NOMO-1 (cell line): Measurements from ENCODE around the gene SVIL.

Experiments
- DNase-seq, 2 experiments: peaks; one replicate each; lab custom pipeline; 2025; ENCODE audit not compliant: unreplicated experiment in 2 of 2; lab: John Stamatoyannopoulos, UW

Gene SVIL

GRCh38 chr10:29634764-29635625 lies at the start of gene SVIL:
Gene SVIL, minus strand, starts transcription at chr10:29634971. Its CDS starts 79,913 bp downstream, at chr10:29555058.
- DNase-seq, result no peak

- DNase-seq, result peak; percentile 96 to 99
These were observed 47.1 kb upstream of the SVIL start for GRCh38 chr10:29681676-29682448.

- no peak for DNase-seq
These were observed 45.3 kb upstream of the SVIL start for GRCh38 chr10:29680091-29680490.

- DNase-seq, result no peak
These were observed 42.0 kb upstream of the SVIL start for GRCh38 chr10:29676732-29677131.

GRCh38 chr10:29675984-29676383 lies 41.2 kb upstream of the SVIL start:
- no peak for DNase-seq

- no peak for DNase-seq
These were observed 37.2 kb upstream of the SVIL start for GRCh38 chr10:29671968-29672367.

GRCh38 chr10:29671228-29671780 lies 36.5 kb upstream of the SVIL start:
- no peak for DNase-seq

GRCh38 chr10:29670761-29671160 lies 36.0 kb upstream of the SVIL start:
- no peak for DNase-seq

GRCh38 chr10:29669149-29669548 lies 34.4 kb upstream of the SVIL start:
- no peak for DNase-seq

GRCh38 chr10:29668628-29669027 lies 33.9 kb upstream of the SVIL start:
- no peak for DNase-seq

GRCh38 chr10:29667191-29667590 lies 32.4 kb upstream of the SVIL start:
- DNase-seq, result no peak

- DNase-seq, result no peak
These were observed 31.4 kb upstream of the SVIL start for GRCh38 chr10:29666201-29666600.

- DNase-seq, result no peak
These were observed 28.9 kb upstream of the SVIL start for GRCh38 chr10:29663718-29664117.

- DNase-seq, result peak; percentile 66 to 90
These were observed 24.5 kb upstream of the SVIL start for GRCh38 chr10:29658984-29659965.

GRCh38 chr10:29657719-29658274 lies 23.0 kb upstream of the SVIL start:
- no peak for DNase-seq

GRCh38 chr10:29656451-29656992 lies 21.8 kb upstream of the SVIL start:
- DNase-seq, result no peak

GRCh38 chr10:29652192-29652591 lies 17.4 kb upstream of the SVIL start:
- no peak for DNase-seq

- no peak for DNase-seq
These were observed 17.0 kb upstream of the SVIL start for GRCh38 chr10:29651767-29652166.

GRCh38 chr10:29650552-29650944 lies 15.8 kb upstream of the SVIL start:
- no peak for DNase-seq
